IMR-90 (cell line): ENCODE data around the gene LAPTM5. TPM values are rescaled to one million over a fixed set of nuclear protein-coding genes. Genes with fewer than 3 reads are reported as not detected.

ENCODE experiments used
- ATAC-seq: fragments of 200-7000 bp; cut with Tn5 transposase; 2 replicates; pipeline ENCODE4 v1.9.1; 2020; ENCODE audit warnings: low read depth, mild to moderate bottlenecking, moderate library complexity
- BruUV-seq: library from RNA; stranded (reverse); fragments of 400-500 nt; replicated peaks from 2 replicates; lab custom pipeline; 2021; lab: Mats Ljungman, UMichigan
- CTCF ChIA-PET: fragments of 300-600 bp; formaldehyde crosslinking; extraction: SDS; loops from one replicate; lab custom pipeline; 2021; ENCODE audit warnings: antibody characterized with exemption; lab: Yijun Ruan, JAX
- POLR2A ChIA-PET: fragments of 300-600 bp; sonication (Branson Sonifier 250); formaldehyde crosslinking; loops from one replicate; lab custom pipeline; 2022; ENCODE audit warnings: antibody characterized with exemption; ENCODE audit not compliant: unreplicated experiment; lab: Charles Lee
- DNase-seq: peaks from one replicate; pipeline ENCODE4 v3.0.0; 2013
- H2AFZ ChIP-seq: replicated peaks from 2 replicates; pipeline ENCODE3; 2013; ENCODE audit warnings: low read length, mild to moderate bottlenecking; ENCODE audit not compliant: poor library complexity
- H2AK5ac ChIP-seq: 2 replicates; pipeline ENCODE4 v1.6.1; 2013; ENCODE audit warnings: low read depth, low read length, inconsistent platforms
- H2AK9ac ChIP-seq: replicated peaks from 2 replicates; pipeline ENCODE3; 2013; ENCODE audit warnings: mild to moderate bottlenecking, low read depth, low read length, moderate library complexity; ENCODE audit not compliant: poor library complexity
- H2BK120ac ChIP-seq: 2 replicates; pipeline ENCODE4 v1.6.1; 2013; ENCODE audit warnings: low read depth, low read length, inconsistent platforms
- H2BK15ac ChIP-seq: 3 replicates; pipeline ENCODE4 v1.6.1; 2013; ENCODE audit warnings: low read depth, low read length, inconsistent platforms
- H2BK20ac ChIP-seq: 2 replicates; pipeline ENCODE4 v1.6.1; 2013; ENCODE audit warnings: low read depth, mild to moderate bottlenecking, inconsistent platforms, low read length, moderate library complexity
- H2BK5ac ChIP-seq: 2 replicates; pipeline ENCODE4 v1.6.1; 2013; ENCODE audit warnings: mild to moderate bottlenecking, low read depth, low read length, inconsistent platforms; ENCODE audit not compliant: poor library complexity, severe bottlenecking
- H3K14ac ChIP-seq: replicated peaks from 2 replicates; pipeline ENCODE4 v1.6.1; 2013; ENCODE audit warnings: low read depth, low read length, inconsistent platforms
- H3K18ac ChIP-seq: 2 replicates; pipeline ENCODE4 v1.6.1; 2013; ENCODE audit warnings: low read depth, low read length, control low read depth
- H3K23ac ChIP-seq: 2 replicates; pipeline ENCODE4 v1.6.1; 2013; ENCODE audit warnings: low read depth, low read length, inconsistent platforms
- H3K27ac ChIP-seq: 2 replicates; pipeline ENCODE4 v1.5.1; 2013; ENCODE audit warnings: mild to moderate bottlenecking, control low read depth, low read length; ENCODE audit not compliant: insufficient read depth
- H3K27me3 ChIP-seq: 2 replicates; pipeline ENCODE4 v1.6.1; 2013; ENCODE audit warnings: low read length; ENCODE audit not compliant: control insufficient read depth, insufficient read depth
- H3K36me3 ChIP-seq: 2 replicates; pipeline ENCODE4 v1.6.1; 2013; ENCODE audit warnings: low read length, mixed read lengths; ENCODE audit not compliant: control insufficient read depth, insufficient read depth
- H3K4ac ChIP-seq: 2 replicates; pipeline ENCODE4 v1.6.1; 2013; ENCODE audit warnings: low read depth, low read length, inconsistent platforms
- H3K4me1 ChIP-seq: 2 replicates; pipeline ENCODE4 v1.6.1; 2013; ENCODE audit warnings: low read length, mixed read lengths; ENCODE audit not compliant: control insufficient read depth, insufficient read depth
- H3K4me2 ChIP-seq: 2 replicates; pipeline ENCODE4 v1.6.1; 2013; ENCODE audit warnings: low read depth, mild to moderate bottlenecking, control low read depth, low read length, moderate library complexity
- H3K4me3 ChIP-seq: 2 replicates; pipeline ENCODE4 v1.5.1; 2013; ENCODE audit warnings: low read depth, mild to moderate bottlenecking, control low read depth, low read length, moderate library complexity; ENCODE audit not compliant: insufficient read depth
- H3K56ac ChIP-seq: 2 replicates; pipeline ENCODE4 v1.6.1; 2013; ENCODE audit warnings: low read length, inconsistent platforms; ENCODE audit not compliant: insufficient read depth; ENCODE audit errors: extremely low read depth
- H3K79me1 ChIP-seq, 2 experiments: 2 replicates each; pipeline ENCODE4 v1.6.1; 2013; ENCODE audit warnings: low read length in 2 of 2, inconsistent platforms in 1 of 2, low read depth in 1 of 2
- H3K9ac ChIP-seq: 2 replicates; pipeline ENCODE4 v1.6.1; 2013; ENCODE audit warnings: low read depth, low read length, control low read depth
- H3K9me1 ChIP-seq: 2 replicates; pipeline ENCODE4 v1.6.1; 2013; ENCODE audit warnings: low read length, inconsistent platforms; ENCODE audit not compliant: insufficient read depth
- H3K9me3 ChIP-seq: 2 replicates; pipeline ENCODE4 v1.6.1; 2013; ENCODE audit warnings: low read length; ENCODE audit not compliant: control insufficient read depth, insufficient read depth
- H4K20me1 ChIP-seq: 2 replicates; pipeline ENCODE4 v1.6.1; 2013; ENCODE audit warnings: low read length, inconsistent platforms; ENCODE audit not compliant: insufficient read depth
- H4K5ac ChIP-seq: 2 replicates; pipeline ENCODE4 v1.6.1; 2013; ENCODE audit warnings: mild to moderate bottlenecking, low read depth, low read length, control low read depth
- H4K8ac ChIP-seq, 2 experiments: 2 replicates each; pipeline ENCODE4 v1.6.1; 2013; ENCODE audit warnings: low read depth in 2 of 2, low read length in 2 of 2, control low read depth in 1 of 2, inconsistent platforms in 1 of 2
- H4K91ac ChIP-seq: 2 replicates; pipeline ENCODE4 v1.6.1; 2013; ENCODE audit warnings: low read depth, low read length, inconsistent platforms; ENCODE audit not compliant: insufficient read depth
- CHD1 ChIP-seq: IDR thresholded peaks from 2 replicates; pipeline ENCODE4 v1.6.1; 2012; ENCODE audit warnings: low read depth, low read length, improper control_type of control experiment
- MXI1 ChIP-seq: IDR thresholded peaks from 2 replicates; pipeline ENCODE4 v1.6.1; 2012; ENCODE audit warnings: low read depth, mild to moderate bottlenecking, low read length, moderate library complexity, borderline replicate concordance
- NFE2L2 ChIP-seq: fragments of 150-350 bp; IDR thresholded peaks from 2 replicates; pipeline ENCODE4 v1.6.1; 2016; ENCODE audit warnings: low read depth, mild to moderate bottlenecking, low read length
- RFX5 ChIP-seq: IDR thresholded peaks from 2 replicates; pipeline ENCODE4 v1.8.0; 2012; ENCODE audit warnings: low read depth, mild to moderate bottlenecking, low read length, moderate library complexity
- WGBS, 2 experiments: methylation state at CpG; one replicate each; pipeline versions ENCODE4 v1.1.5 to v1.1.7; 2013; ENCODE audit warnings: missing lambda C conversion rate in 2 of 2; ENCODE audit not compliant: insufficient read length in 1 of 2; ENCODE audit errors: extremely low coverage in 2 of 2; 5-methylcytosine and 5-hydroxymethylcytosine counted together
- dilution Hi-C: fragments of 300-500 bp; cut with HindIII; formaldehyde crosslinking; loops from one replicate; pipeline ENCODE4 v1.14.3; 2018; ENCODE audit warnings: low sequenced_read_pairs; ENCODE audit not compliant: unreplicated experiment
- in situ Hi-C: fragments of 300-500 bp; cut with MboI; formaldehyde crosslinking; loops from 3 replicates; pipeline ENCODE4 v1.14.3; 2019; ENCODE audit warnings: low sequenced_read_pairs, inconsistent platforms, mixed read lengths
- intact Hi-C: fragments of 100-400 bp; cut with micrococcal nuclease; formaldehyde crosslinking; loops from 2 replicates; pipeline ENCODE4 v1.10.0; 2022
- polyA plus RNA-seq, 3 experiments: library from polyadenylated mRNA; depleted of rRNA; stranded (reverse); fragments of >200 nt; gene quantifications; 2 replicates each; pipeline ENCODE4 v1.2.3, GENCODE V29; 2012; ENCODE audit warnings: low replicate concordance in 1 of 3
- total RNA-seq: library from RNA; depleted of rRNA; stranded (reverse); fragments of >200 nt; gene quantifications from 2 replicates; pipeline ENCODE4 v1.2.3, GENCODE V29; 2012

LAPTM5 gene
- total and polyA plus RNA-seq, 2 of the 4 experiments (the other 2 are of a cell fraction), result 0.09 TPM; not detected in 1

- intact Hi-C loops (loop anchor here (2.0 kb wide), 1 partner anchor 16 kb away; no protein-coding TSS in a partner anchor), dilution Hi-C loops (no loop called here), in situ Hi-C loops (no loop called here)
- Histone ChIP-seq H3K56ac (no peak overlapping the region), H3K18ac (no peak overlapping the region), H2BK20ac (no peak overlapping the region), H3K4me1 (peaks cover 6% of the 10 kb centered on the region), H3K23ac (no peak overlapping the region), H3K79me1 (no peaks in the 10 kb centered on the region), H4K20me1 (no peaks in the 10 kb centered on the region; the same call in 1 of the 2 replicates), H2AK9ac (no peak overlapping the region), H3K27ac (no peak overlapping the region), H4K91ac (no peak overlapping the region), H3K27me3 (peaks cover 9% of the 10 kb centered on the region), H2BK5ac (no peak overlapping the region), H3K4me2 (no peak overlapping the region), H4K5ac (no peak overlapping the region), H3K4ac (no peak overlapping the region), H3K36me3 (no peaks in the 10 kb centered on the region), H2AFZ (no peak overlapping the region), H2BK15ac (no peak overlapping the region), H4K8ac (no peak overlapping the region), H3K9me1 (peaks cover 7% of the 10 kb centered on the region; the same call in 1 of the 2 replicates), H3K4me3 (no peak overlapping the region), H3K9me3 (no peaks in the 10 kb centered on the region; the same call in 1 of the 2 replicates), H3K9ac (no peak overlapping the region), H2BK120ac (no peak overlapping the region), H2AK5ac (no peak overlapping the region), H3K14ac (no peak overlapping the region)
- no CpG with 5 or more reads among the region's 9 CpGs for WGBS, 2 experiments
- POLR2A ChIA-PET, result no interaction called here
- CTCF ChIA-PET, result interaction anchor here (0.6 to 0.8 kb wide), 2 partner anchors 25 to 35 kb away, joined by 3 read pairs; no protein-coding TSS in a partner anchor
- BruUV-seq, result no TSS peak
- TF ChIP-seq MXI1 (no peak), NFE2L2 (no peak), CHD1 (no peak), RFX5 (no peak)
- ATAC-seq (no peak), DNase-seq (no peak)
Observed at GRCh38 chr1:30754684-30755171, 2.8 kb downstream of the LAPTM5 start.
